HepG2 (cell line): ENCODE results near the gene MMP25. TPM values are rescaled to one million over a fixed set of nuclear protein-coding genes. Genes with fewer than 3 reads are reported as not detected.

Source experiments
- ATAC-seq: fragments of 200-7000 bp; cut with Tn5 transposase; 3 replicates; pipeline ENCODE4 v1.9.1; 2020; ENCODE audit warnings: mild to moderate bottlenecking, moderate library complexity
- BruUV-seq: library from RNA; stranded (reverse); fragments of 400-500 nt; replicated peaks from 2 replicates; lab custom pipeline; 2021; lab: Mats Ljungman, UMichigan
- CTCF ChIA-PET: fragments of 300-600 bp; formaldehyde crosslinking; extraction: SDS; loops from one replicate; lab custom pipeline; 2021; ENCODE audit warnings: low total read pairs, inconsistent platforms, low intra/inter-chr PET ratio; lab: Yijun Ruan, JAX
- POLR2A ChIA-PET: fragments of 350-600 bp; sonication (Branson Sonifier 250); formaldehyde crosslinking; loops from one replicate; lab custom pipeline; 2020; ENCODE audit warnings: antibody characterized with exemption, inconsistent platforms; lab: Yijun Ruan, JAX
- DNase-seq: peaks from one replicate; pipeline ENCODE4 v3.0.0-alpha.2; 2015; ENCODE audit warnings: low spot score
- FAIRE-seq: peaks from 3 replicates; lab custom pipeline; 2011; peaks lifted over from hg19 to GRCh38; lab: Jason Lieb, UNC
- H2AFZ ChIP-seq: one replicate; pipeline ENCODE4 v1.6.1; 2011; ENCODE audit warnings: low read length, inconsistent platforms
- H3K27ac ChIP-seq: fragments of 300-600 bp; 3 replicates; pipeline ENCODE4 v1.8.0; 2011; ENCODE audit warnings: mixed run types, mild to moderate bottlenecking, mixed read lengths, low read length, inconsistent platforms; ENCODE audit not compliant: insufficient read depth; ENCODE audit errors: extremely low read length
- H3K27me3 ChIP-seq, 2 experiments: fragments of 200-600 bp in 1 of 2; 2 replicates in 1 of 2; 3 replicates in 1 of 2; pipeline versions ENCODE4 v1.6.0 to v1.8.0; 2011; ENCODE audit warnings: low read length in 2 of 2, mild to moderate bottlenecking in 2 of 2, moderate library complexity in 2 of 2, inconsistent platforms in 1 of 2; ENCODE audit not compliant: insufficient read depth in 2 of 2, control insufficient read depth in 1 of 2
- H3K36me3 ChIP-seq, 2 experiments: fragments of 200-600 bp in 1 of 2; replicated peaks in 1 of 2; 2 replicates in 1 of 2; 3 replicates in 1 of 2; pipeline versions ENCODE4 v1.5.1 to v1.8.0; 2011; ENCODE audit warnings: low read length in 2 of 2, inconsistent platforms in 1 of 2; ENCODE audit not compliant: insufficient read depth in 2 of 2, control insufficient read depth in 1 of 2
- H3K4me1 ChIP-seq: 2 replicates; pipeline ENCODE4 v1.5.1; 2012; ENCODE audit warnings: low read length, inconsistent platforms; ENCODE audit not compliant: insufficient read depth
- H3K4me2 ChIP-seq: 2 replicates; pipeline ENCODE4 v1.6.0; 2011; ENCODE audit warnings: low read depth, low read length, inconsistent platforms
- H3K4me3 ChIP-seq, 3 experiments: fragments of 200-600 bp in 1 of 3; sonication (generic), shearing (Covaris generic) in 1 of 3; replicated peaks in 1 of 3; 2 replicates each; pipeline ENCODE4 v1.5.1; 2011 to 2016; ENCODE audit warnings: low read length in 3 of 3, inconsistent platforms in 2 of 3, low read depth in 2 of 3, mild to moderate bottlenecking in 2 of 3, control low read depth in 1 of 3, mixed read lengths in 1 of 3; ENCODE audit not compliant: insufficient read depth in 1 of 3
- H3K79me2 ChIP-seq: one replicate; pipeline ENCODE4 v1.6.1; 2011; ENCODE audit warnings: low read length, inconsistent platforms; ENCODE audit not compliant: insufficient read depth
- H3K9ac ChIP-seq: 2 replicates; pipeline ENCODE4 v1.6.0; 2011; ENCODE audit warnings: mild to moderate bottlenecking, low read depth, low read length, inconsistent platforms; ENCODE audit not compliant: insufficient read depth
- H3K9me3 ChIP-seq: 2 replicates; pipeline ENCODE4 v1.5.1; 2012; ENCODE audit warnings: mild to moderate bottlenecking, low read length
- H4K20me1 ChIP-seq: 2 replicates; pipeline ENCODE4 v1.6.0; 2011; ENCODE audit warnings: inconsistent platforms, mild to moderate bottlenecking, low read length, moderate library complexity; ENCODE audit not compliant: insufficient read depth
- SRY ChIP-seq: sonication (generic); formaldehyde crosslinking; IDR thresholded peaks from 2 replicates; pipeline ENCODE4 v1.8.0; 2022; ENCODE audit warnings: mild to moderate bottlenecking, missing genetic modification reagents
- ZSCAN12 ChIP-seq: sonication (generic); formaldehyde crosslinking; IDR thresholded peaks from 2 replicates; pipeline ENCODE4 v1.9.0; 2021; ENCODE audit warnings: mild to moderate bottlenecking, missing genetic modification reagents
- ZSCAN9 ChIP-seq: IDR thresholded peaks from 2 replicates; pipeline ENCODE4 v1.6.1; 2016; ENCODE audit warnings: borderline replicate concordance
- WGBS: methylation state at CpG from one replicate; pipeline ENCODE4 v1.1.6; 2017; ENCODE audit warnings: low lambda C conversion rate; 5-methylcytosine and 5-hydroxymethylcytosine counted together
- in situ Hi-C: cut with HindIII; loops from 2 replicates; pipeline ENCODE4 v1.10.0; 2017; ENCODE audit warnings: low pct_unique_long_range_greater_than_20kb; ENCODE audit not compliant: extremely low pct_ligation_motif_present
- intact Hi-C: fragments of 100-400 bp; cut with micrococcal nuclease; formaldehyde crosslinking; loops from one replicate; pipeline ENCODE4 v1.10.0; 2022; ENCODE audit not compliant: unreplicated experiment
- polyA plus RNA-seq, 8 experiments: library from polyadenylated mRNA; depleted of rRNA in 3 of 8; stranded (reverse) in 7 of 8; unstranded in 1 of 8; fragments of >200 nt; fragmentation: Illumina TruSeq in 4 of 8; extraction: Trizol in 4 of 8; gene quantifications; 2 replicates each; pipeline versions ENCODE4 v1.2.1 to v1.2.3, GENCODE V29; 2011 to 2016; ENCODE audit warnings: low read depth in 4 of 8, missing spikeins in 1 of 8, mixed read lengths in 1 of 8; ENCODE audit not compliant: insufficient read depth in 1 of 8
- total RNA-seq, 5 experiments: library from RNA; depleted of rRNA; stranded (reverse); fragments of >200 nt; fragmentation: Illumina TruSeq; extraction: Trizol; gene quantifications; 2 replicates each; pipeline ENCODE4 v1.2.3, GENCODE V29; 2016; ENCODE audit warnings: low read depth in 1 of 5
- TF ChIP-seq, protein P1 (sequence below): conservative IDR thresholded peaks from 2 replicates; pipeline ENCODE4 v1.6.1; 2018; ENCODE audit warnings: missing genetic modification reagents
- TF ChIP-seq, protein P2 (sequence below), 2 experiments: sonication (generic) in 1 of 2; formaldehyde crosslinking in 1 of 2; IDR thresholded peaks; 2 replicates each; pipeline versions ENCODE4 v1.6.1 to v1.9.0; 2014 to 2022; ENCODE audit warnings: antibody characterized with exemption in 1 of 2, borderline replicate concordance in 1 of 2, inconsistent platforms in 1 of 2, low read depth in 1 of 2, missing genetic modification reagents in 1 of 2
- TF ChIP-seq, protein P3 (sequence below): IDR thresholded peaks from 2 replicates; pipeline ENCODE4 v1.6.1; 2016; ENCODE audit warnings: low read depth
- TF ChIP-seq, protein P4 (sequence below): sonication (generic); formaldehyde crosslinking; IDR thresholded peaks from 2 replicates; pipeline ENCODE4 v1.9.0; 2021; ENCODE audit warnings: missing genetic modification reagents, borderline replicate concordance
- TF ChIP-seq, protein P5 (sequence below): sonication (generic); formaldehyde crosslinking; IDR thresholded peaks from 2 replicates; pipeline ENCODE4 v1.5.1; 2020; ENCODE audit warnings: missing genetic modification reagents, mild to moderate bottlenecking, borderline replicate concordance

Gene MMP25
- total and polyA plus RNA-seq, 2 of the 13 experiments (the other 11 are each of a cell fraction or from before 2014, with no cell fraction given): 0.04 to 0.08 TPM

DNA sequence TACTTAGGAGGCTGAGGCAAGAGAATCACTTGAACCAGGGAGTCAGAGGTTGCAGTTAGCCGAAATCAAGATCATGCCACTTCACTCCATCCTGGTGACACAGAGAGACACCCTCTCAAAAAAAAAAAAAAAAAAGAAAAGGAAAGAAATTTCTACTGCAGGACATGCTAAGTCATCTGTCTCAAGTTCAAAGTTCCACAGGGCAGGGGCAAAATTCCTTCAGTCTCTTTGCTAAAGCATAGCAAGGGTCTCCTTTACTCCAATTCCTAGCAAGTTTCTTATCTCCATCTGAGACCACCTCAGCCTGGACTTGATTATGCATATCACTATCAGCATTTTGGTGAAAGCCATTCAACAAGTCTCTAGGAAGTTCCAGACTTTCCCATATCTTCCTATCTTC, 38.1 kb downstream of the MMP25 start (continued):
- TF ChIP-seq, protein P1, sequence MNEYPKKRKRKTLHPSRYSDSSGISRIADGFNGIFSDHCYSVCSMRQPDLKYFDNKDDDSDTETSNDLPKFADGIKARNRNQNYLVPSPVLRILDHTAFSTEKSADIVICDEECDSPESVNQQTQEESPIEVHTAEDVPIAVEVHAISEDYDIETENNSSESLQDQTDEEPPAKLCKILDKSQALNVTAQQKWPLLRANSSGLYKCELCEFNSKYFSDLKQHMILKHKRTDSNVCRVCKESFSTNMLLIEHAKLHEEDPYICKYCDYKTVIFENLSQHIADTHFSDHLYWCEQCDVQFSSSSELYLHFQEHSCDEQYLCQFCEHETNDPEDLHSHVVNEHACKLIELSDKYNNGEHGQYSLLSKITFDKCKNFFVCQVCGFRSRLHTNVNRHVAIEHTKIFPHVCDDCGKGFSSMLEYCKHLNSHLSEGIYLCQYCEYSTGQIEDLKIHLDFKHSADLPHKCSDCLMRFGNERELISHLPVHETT (CRISPR knock-in tag): no peak
- no peak for TF ChIP-seq SRY (CRISPR knock-in tag)

DNA sequence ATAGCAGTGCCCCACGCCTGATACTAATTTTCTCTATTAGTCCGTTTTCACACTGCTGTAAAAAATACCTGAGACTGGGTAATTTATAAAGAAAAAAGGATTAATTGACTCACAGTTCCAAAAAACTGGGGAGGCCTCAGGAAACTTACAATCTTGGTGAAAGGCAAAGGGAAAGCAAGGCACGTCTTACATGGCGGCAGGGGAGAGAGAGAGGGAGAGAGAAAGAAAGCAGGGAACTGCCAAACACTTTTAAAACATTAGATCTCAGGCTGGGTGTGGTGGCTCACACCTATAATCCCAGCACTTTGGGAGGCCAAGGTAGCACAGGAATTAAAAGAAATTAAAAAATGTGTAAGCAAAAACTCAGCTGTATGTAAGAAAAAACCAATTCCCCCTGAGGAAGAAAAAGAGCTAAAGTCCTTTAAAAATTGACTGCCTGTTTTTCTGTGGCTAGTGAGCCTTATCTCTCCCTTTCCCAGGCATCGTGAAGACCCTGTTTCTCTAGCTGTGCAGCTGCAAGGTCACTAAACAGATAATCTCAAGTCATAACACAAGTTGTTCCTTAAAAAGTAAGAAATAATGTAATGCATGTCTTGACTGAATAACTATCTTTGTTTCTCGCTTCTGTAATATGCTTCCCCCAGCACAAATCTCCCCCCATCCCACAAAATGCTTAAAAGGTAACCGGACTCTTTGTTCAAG, 38.8 kb downstream of the MMP25 start:
- H3K4me2 ChIP-seq: no peak overlapping the region
- CTCF ChIA-PET: no interaction called here
- H3K4me1 ChIP-seq: peaks cover 46% of the 10 kb centered on the region
- no peaks in the 10 kb centered on the region for H3K9me3 ChIP-seq
- no peaks in the 10 kb centered on the region for H3K36me3 ChIP-seq
- no peaks in the 10 kb centered on the region for H4K20me1 ChIP-seq
- POLR2A ChIA-PET: interaction anchor here (1.1 to 3.0 kb wide), 2 partner anchors 20 to 26 kb away, joined by 3 to 38 read pairs; partner anchors contain the start of gene IL32
- intact Hi-C loops: no loop called here
- H3K9ac ChIP-seq: no peak overlapping the region
- FAIRE-seq: no peak
- no peak overlapping the region for H3K4me3 ChIP-seq
- no TSS peak for BruUV-seq
- no peaks in the 10 kb centered on the region for H3K79me2 ChIP-seq
- peaks cover under 1 to 2% of the 10 kb centered on the region in 2 experiments; a peak in 1 of 5 replicates for H3K27me3 ChIP-seq
- no peak overlapping the region for H2AFZ ChIP-seq
- 79% methylated on average over 7 of the region's 7 CpGs for WGBS
- H3K27ac ChIP-seq: no peak overlapping the region
- in situ Hi-C loops: no loop called here
- DNase-seq: no peak
- no peak for ATAC-seq
- TF ChIP-seq, protein P2, sequence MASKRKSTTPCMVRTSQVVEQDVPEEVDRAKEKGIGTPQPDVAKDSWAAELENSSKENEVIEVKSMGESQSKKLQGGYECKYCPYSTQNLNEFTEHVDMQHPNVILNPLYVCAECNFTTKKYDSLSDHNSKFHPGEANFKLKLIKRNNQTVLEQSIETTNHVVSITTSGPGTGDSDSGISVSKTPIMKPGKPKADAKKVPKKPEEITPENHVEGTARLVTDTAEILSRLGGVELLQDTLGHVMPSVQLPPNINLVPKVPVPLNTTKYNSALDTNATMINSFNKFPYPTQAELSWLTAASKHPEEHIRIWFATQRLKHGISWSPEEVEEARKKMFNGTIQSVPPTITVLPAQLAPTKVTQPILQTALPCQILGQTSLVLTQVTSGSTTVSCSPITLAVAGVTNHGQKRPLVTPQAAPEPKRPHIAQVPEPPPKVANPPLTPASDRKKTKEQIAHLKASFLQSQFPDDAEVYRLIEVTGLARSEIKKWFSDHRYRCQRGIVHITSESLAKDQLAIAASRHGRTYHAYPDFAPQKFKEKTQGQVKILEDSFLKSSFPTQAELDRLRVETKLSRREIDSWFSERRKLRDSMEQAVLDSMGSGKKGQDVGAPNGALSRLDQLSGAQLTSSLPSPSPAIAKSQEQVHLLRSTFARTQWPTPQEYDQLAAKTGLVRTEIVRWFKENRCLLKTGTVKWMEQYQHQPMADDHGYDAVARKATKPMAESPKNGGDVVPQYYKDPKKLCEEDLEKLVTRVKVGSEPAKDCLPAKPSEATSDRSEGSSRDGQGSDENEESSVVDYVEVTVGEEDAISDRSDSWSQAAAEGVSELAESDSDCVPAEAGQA (IDR thresholded peaks at IDR 0.05; ENCODE audit: low read depth): no peak
- TF ChIP-seq, protein P2 (CRISPR knock-in tag; IDR thresholded peaks at IDR 0.05; ENCODE audit: borderline replicate concordance): no peak
- TF ChIP-seq ZSCAN9 (CRISPR knock-in tag) (no peak), ZSCAN12 (CRISPR knock-in tag) (no peak)
- TF ChIP-seq, protein P3, sequence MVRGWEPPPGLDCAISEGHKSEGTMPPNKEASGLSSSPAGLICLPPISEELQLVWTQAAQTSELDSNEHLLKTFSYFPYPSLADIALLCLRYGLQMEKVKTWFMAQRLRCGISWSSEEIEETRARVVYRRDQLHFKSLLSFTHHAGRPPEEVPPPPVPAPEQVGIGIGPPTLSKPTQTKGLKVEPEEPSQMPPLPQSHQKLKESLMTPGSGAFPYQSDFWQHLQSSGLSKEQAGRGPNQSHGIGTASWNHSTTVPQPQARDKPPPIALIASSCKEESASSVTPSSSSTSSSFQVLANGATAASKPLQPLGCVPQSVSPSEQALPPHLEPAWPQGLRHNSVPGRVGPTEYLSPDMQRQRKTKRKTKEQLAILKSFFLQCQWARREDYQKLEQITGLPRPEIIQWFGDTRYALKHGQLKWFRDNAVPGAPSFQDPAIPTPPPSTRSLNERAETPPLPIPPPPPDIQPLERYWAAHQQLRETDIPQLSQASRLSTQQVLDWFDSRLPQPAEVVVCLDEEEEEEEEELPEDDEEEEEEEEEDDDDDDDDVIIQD: no peak
- TF ChIP-seq, protein P4, sequence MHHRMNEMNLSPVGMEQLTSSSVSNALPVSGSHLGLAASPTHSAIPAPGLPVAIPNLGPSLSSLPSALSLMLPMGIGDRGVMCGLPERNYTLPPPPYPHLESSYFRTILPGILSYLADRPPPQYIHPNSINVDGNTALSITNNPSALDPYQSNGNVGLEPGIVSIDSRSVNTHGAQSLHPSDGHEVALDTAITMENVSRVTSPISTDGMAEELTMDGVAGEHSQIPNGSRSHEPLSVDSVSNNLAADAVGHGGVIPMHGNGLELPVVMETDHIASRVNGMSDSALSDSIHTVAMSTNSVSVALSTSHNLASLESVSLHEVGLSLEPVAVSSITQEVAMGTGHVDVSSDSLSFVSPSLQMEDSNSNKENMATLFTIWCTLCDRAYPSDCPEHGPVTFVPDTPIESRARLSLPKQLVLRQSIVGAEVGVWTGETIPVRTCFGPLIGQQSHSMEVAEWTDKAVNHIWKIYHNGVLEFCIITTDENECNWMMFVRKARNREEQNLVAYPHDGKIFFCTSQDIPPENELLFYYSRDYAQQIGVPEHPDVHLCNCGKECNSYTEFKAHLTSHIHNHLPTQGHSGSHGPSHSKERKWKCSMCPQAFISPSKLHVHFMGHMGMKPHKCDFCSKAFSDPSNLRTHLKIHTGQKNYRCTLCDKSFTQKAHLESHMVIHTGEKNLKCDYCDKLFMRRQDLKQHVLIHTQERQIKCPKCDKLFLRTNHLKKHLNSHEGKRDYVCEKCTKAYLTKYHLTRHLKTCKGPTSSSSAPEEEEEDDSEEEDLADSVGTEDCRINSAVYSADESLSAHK: no peak
- TF ChIP-seq, protein P5, sequence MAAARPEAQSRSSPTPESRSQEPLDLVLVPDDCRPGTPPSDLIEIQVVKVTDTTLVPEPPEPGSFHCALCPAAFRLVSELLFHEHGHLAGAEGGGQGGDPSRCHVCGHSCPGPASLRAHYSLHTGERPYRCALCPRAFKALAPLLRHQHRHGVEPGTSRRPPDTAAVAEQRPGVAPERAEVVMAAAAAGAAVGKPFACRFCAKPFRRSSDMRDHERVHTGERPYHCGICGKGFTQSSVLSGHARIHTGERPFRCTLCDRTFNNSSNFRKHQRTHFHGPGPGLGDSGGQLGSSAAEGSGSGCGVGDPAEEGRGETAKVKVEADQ: no peak
